ENCODE measurements around the gene ETNK1.

Gene ETNK1

DNA sequence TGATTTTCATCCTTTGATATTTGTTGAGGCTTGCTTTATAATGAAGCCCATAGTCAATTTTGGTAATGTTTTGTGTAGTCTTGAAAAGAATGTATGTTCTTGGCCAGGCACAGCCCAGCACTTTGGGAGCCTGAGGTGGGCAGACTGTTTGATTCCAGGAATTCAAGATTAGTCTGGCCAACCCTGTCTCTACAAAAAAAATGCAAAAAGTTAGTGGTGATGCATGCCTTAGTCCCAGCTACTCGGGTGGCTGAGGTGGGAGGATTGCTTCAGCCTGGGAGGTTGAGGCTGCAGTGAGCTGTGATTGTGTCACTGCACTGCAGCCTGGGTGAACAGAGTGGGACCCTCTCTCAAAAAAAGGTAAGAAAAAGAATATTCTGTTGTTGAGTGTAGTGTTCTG lies 10.8 kb downstream of the ETNK1 start:
- no peak for DNase-seq

DNA sequence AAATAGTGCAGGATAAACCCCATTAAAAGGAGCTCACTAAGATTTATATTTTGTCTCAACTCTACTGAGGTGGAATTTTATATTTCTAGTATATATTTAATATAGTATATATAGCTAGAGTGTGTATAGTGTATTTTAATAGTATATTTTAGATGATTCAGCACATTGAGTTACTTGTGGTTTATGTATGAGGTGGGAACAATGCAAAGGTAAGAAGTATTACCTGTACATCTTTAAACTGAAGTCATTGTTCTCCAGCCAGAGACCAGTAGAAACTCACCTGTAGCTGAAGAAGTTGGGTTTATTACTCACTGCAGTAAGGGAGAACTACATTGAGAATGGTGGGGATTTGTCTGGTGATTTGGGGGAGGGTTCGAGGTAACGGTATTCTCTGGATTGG lies 15.9 kb downstream of the ETNK1 start:
- DNase-seq: no peak

DNA sequence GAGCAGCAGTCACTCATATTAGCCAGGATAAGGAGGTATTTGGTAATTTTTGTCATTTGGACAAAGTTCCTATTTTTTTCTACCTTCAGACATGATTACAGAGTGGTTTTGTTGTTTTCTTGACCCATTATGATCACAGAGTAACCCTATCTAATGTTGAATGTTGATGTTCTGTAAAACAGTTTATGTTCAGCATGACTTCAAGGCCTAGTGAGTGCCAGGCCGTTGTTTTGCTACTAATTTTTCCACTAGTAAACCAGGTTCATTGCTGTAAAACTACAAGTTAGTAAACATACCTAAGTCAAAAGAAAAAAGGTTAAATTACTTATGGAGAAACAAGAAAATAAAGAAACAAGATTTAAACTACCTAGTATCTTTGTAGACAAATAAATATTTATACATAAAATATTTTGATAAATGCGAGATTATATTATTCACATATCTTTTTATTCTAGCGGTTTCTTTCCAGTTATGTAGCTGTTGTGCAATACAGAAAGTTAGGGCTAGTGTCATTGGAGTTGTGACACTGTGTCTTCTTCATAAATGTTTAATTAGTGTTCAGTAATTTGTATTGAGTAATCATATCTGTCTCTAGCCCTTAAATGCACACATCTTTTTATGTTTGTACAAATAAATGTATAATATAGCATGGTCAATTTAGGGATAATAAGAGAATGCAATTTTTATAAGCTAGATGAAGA lies 16.5 kb downstream of the ETNK1 start:
- no peak for DNase-seq

DNA sequence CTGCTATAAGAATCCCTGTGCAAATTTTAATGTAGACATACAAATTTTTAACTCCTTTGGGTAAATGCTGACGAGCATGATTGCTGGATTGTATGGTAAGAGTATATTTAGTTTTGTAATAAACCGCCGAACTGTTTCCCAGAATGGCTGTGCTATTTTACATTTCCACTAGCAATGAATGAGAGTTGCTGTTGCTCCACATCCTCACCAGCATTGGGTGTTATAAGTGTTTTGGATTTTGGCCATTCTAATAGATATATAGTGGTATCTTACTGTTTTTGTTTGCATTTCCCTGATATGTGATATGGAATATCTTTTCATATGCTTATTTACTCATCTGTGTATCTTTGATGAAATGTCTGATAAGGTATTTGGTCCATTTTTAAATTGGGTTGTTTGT lies 23.7 kb downstream of the ETNK1 start:
- no peak for DNase-seq

DNA sequence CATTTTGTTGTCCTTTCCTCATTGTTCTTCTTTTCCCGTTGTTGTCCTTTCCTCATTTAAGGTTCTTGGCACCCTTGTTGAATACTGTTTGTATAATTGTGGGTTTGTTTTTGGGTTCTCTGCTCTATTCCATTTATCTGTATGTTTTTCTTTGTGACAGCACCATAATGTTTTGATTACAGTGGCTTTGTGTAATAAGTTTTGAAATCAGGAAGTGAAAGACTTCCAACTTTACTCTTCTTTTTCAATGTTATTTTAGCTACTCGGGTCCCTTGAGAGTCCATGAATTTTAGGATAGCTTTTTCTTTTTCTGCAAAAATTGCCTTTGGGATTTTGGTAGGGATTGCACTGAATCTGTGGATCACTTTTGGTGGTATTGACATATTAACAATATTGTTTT lies 28.1 kb downstream of the ETNK1 start:
- DNase-seq: no peak

DNA sequence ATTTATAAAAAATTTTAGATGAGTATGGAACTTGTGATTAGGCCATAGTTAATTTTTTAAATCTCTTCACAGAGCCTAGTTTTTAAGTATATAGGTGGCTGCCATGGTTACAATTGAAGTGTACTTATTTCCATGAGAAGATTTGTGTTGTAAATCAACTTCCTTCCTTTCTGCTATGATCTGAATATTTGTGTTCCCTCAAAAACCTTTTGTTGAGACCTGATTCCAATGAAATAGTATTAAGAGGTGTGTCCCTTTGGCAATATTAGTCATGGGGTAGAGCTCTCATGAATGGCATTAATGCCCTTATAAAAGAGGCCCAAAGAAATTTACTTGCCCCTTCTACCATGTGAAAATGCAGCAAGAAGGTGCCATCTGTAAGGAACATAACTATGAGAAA lies 28.8 kb downstream of the ETNK1 start:
- DNase-seq: no peak

DNA sequence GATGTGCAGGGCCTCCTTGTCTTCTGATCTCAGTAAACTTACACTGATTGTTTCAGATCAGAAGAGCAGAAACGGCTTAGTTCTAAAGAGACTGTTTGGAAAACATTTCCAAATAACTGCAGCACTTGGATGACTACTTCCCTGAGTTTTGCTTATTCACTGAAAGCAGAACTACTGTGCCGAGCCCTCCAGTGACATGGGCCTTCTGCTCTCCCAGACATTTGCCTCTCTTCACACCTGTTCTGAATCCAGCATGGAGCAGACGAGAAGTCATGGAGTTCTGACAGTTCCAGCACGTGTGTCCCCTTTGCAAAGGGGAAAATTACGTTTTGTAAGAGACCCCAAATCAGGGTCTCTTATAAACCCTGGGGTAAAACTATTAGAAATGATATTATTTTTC lies 31.4 kb downstream of the ETNK1 start:
- no peak for DNase-seq

DNA sequence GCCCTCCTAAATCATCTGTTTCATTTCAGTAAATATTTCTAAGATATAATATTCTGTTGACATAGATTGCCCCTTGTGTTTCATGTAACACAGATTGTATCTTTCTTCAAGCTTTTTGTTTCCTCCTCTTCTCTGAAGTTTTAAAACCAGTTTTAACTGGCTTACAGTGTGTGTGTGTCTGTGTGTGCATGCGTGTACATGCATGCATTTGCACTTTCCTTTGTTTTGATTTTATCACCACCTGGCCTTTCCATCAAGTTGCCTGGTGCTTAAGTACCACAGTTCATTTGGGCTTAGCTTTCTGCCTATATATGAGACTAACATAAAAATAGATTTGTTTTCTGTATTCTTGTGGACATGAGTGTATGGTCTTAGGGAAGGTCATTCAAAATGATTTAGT lies 31.9 kb downstream of the ETNK1 start:
- DNase-seq: no peak

DNA sequence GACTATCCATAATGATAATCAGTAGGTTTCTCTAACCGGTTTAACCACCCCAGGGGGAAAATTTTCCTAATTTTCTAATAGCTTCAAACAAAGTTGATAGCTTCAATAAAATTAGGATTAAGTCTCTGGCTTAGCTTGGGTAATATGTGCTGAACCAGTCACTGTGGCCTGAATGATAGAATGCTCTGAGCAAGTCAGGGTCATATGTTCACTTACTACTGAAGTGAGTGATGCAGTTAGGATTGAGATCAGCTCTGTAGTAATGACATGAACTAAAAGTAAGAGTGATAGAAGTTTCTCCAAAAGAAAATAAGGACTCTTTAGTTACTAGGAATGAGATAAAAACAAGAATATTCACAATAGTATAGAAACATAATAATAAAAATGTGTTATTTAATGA lies 32.6 kb downstream of the ETNK1 start:
- DNase-seq: no peak

DNA sequence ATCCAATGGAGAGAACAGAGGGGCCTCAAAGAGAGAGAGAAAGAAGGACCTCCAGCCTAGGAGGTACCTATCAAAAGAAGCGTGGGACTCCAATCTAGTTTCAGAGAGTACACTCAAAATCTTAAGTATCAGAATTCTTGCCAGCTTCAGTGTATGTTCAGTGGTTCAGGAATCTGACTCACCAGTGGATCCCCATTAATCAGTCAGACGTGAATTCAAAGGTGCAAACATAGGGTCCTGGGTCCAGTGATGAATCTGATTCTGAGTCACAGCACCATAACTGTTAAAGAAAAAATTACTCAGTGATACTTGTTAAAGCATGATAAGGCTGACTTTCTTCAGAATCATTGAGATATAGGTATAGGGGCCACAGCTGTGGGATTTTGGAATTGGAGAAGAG lies 33.2 kb downstream of the ETNK1 start:
- no peak for DNase-seq

DNA sequence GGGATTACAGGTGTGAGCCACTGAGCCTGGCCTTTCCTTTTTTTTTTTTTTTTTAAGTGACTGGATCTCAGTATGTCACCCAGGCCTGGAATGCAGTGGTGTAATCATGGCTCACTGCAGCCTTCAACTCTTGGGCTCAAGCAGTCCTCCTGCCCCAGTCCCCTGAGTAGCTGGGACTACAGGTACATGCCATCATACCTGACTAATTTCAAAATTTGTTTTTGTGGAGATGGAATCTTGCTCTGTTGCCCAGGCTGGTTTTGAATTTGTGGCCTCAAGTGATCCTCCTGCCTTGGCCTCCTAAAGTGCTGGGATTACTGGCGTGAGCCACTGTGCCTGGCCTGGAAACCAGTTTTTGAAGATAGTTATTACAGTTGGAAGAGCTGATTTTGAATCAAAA lies 37.4 kb downstream of the ETNK1 start:
- DNase-seq: no peak

DNA sequence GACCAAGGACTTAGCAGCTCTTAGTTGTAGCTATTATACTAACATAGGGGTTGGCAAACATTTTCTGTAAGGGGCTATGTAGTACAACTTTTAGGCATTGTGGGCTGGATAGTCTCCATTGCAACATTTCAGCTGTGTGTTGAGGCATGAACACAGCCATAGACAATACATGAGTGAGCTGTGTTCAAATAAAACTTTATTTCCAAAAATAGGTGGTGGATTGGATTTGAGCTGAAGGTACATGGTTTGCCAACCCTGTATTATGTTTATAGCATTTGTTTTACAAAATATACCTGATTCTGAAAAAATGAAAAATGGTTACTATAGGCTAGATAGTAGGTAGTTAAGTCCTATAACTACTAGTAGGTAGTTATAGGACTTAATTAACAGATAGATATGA lies 40.5 kb downstream of the ETNK1 start:
- DNase-seq: no peak

DNA sequence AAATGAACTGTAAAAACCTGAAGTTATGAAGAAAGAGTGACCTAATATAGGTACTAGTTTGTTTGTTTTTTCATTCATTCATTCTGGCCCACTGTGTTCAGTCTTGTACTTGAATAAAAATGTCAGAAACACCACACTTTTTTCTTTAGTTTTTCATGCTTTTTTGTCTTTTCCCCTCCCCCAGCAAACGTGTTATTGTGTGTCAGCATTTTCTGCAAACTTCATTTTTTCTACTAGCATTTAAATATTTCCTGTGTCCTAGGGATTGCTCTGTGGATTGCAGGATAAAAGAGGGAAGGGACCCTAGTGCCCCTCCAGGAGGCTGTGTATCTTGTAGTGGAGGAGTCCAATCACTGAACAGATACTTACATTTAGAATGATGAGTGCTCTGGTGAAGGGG lies 42.2 kb downstream of the ETNK1 start:
- no peak for DNase-seq

DNA sequence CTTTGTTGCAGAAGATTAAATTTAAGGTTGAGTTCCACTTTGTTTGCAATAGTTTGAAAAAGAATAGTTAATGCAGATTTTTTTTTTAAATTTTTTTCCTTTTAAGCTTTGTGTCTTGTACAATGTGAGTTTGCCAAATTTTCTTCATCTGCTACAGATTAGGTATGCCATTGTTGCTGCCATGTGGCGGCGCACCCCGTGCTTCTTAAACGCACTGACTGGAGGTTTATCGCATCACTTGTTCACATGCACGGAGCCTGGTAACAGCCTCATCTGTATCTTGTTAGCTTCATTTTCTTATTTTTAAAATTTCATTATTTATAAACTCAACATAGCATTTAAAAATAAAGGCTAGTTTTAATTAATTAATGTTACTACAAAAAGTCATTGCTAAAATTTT lies 43.5 kb downstream of the ETNK1 start:
- no peak for DNase-seq

DNA sequence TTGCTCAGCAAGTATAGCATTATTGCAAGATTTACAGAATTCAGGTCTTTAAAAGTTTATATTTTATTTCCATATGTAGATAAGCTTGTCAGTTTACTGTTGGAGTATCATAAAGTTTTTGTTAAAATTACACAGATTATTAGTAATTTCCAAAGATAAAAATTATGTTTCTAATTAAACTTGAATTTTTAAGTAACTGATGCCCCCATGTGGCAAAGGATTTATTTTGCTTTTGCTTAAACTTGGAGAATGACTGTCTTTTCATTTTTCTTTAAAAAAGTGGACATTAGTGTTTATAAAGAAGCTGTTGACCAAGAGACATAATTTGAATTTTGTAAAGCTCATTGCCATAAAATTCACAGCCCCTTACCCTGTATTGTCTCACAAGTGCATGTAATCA lies 45.8 kb downstream of the ETNK1 start:
- DNase-seq: no peak

DNA sequence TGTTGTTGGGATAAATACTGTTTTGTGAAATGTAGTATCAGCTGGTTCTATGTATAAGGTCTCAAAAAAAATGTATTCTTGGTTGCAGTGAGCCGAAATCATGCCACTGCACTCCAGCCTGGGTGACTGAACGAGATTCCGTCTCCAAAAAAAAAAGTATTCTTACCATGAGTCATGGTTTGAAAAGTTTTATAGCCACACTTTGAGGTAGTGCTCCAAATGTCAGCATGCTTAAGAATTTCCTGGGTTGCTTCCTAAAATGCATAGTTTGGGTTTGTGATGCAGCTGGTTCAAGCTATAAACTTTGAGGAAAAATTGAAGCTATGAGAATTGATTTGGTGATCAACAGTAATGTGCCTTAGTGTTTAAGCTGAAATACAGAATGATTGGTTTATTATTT lies 48.0 kb downstream of the ETNK1 start:
- DNase-seq: no peak

DNA sequence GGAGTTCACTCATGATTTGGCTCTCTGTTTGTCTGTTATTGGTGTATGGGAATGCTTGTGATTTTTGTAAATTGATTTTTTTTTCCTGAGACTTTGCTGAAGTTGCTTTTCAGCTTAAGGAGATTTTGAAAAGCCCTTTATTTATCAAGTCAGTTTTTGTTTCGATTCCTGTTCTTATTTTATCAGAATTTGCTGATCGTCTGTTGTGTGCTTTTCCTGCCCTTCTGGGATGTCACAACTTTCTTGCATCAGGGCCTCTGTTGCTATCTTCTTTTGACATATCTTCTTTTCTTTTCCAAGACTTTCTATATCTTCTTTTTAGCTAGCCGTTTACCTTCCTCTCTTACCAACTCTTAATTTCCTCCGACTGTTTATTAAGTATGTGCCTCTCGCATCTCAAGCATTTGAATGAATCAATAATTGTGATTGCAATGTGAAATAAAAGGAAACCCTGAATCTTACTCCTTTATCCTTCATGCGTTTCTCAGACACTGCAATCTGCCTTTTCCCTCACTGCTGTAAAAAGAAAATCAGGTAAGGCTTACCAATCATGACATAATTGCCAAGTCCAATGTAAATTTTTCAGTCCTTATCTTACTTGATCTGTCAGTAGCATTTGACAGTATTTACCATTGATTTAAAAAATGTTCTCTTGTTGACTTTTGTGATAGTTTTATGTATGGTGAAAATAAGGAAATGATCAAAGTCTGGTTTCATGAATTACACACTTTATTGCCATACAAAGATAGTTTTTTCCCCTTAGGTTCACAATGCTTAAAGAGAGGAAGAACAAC lies 53.0 kb downstream of the ETNK1 start:
- DNase-seq: no peak

DNA sequence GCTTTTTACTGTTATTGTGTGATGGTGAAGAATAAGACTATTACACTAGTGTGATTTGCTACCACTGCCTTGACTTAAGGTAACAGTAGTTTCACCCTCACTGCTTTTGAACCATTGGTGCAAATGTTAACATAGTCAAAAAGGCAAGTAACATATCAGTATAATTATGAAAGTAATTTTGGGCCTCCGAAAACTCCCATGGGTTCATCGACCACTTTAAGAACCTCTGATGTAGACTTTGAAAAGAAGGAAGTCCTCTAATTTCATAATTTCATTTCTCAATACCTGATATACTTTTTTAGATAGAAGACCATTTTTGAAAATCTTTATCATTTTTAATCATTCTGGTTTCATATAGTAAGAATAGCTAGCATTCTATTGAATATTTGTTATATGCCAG lies 57.7 kb downstream of the ETNK1 start:
- DNase-seq: no peak

DNA sequence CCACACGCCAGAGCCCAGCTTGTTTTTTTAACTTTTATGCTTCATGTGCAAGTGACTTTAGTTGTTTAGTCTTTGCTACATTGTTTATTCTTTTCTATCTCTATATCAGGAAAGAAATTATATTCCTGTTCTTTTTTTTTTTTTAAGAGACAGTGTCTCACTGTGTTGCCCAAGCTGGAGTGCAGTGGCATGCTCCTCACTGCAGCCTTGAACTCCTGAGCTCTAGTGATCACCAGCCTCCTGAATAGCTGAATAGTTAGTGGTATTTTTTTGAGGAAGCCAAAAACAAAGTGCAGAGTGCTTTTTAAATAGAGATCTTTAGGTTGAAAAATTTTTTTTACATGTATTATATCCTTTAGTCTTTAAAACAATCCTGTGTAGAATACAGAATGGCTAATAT lies 58.2 kb downstream of the ETNK1 start:
- no peak for DNase-seq

DNA sequence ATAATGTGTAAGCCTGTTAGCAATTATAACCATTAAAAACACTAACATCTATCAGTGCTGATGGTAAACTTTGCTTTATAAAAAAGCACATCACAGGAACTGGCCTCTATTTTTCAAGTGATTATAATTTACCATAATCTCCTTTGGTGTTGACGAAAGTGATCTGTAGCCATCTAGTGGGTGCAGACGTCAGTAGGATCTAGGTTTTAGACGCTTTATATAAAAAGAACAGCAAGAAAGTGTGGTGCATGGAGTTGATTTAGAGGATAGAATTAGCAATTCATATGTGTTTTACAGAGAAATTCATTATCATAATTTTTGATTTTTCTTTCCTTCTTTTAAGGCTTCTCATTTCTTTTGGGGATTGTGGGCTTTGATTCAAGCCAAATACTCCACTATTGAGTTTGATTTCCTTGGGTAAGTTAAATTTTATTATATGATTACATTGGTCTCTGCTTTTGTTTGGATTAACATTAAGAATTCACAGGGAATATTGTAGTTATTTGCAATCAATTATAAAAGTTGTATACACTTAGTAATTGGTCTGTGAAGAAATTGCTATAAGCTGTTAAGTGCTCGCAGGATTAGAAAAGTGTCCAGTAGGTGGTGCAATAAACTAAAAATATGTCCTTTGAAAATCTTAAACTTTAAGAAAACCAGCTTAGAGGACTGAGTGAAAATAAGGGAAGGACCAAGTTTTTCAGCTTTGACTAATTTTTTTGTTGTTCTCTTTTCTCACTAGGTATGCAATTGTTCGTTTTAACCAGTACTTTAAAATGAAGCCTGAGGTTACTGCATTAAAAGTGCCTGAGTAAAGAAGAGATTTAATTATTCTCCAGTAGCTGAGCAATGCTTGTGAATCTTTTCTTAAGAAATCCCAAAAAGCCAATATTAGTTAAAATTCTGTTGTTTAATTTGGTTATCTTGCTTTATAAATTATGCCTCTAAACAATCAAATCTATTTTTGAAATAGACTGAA lies 59.5 kb downstream of the ETNK1 start:
- peak; percentile 3 for DNase-seq

DNA sequence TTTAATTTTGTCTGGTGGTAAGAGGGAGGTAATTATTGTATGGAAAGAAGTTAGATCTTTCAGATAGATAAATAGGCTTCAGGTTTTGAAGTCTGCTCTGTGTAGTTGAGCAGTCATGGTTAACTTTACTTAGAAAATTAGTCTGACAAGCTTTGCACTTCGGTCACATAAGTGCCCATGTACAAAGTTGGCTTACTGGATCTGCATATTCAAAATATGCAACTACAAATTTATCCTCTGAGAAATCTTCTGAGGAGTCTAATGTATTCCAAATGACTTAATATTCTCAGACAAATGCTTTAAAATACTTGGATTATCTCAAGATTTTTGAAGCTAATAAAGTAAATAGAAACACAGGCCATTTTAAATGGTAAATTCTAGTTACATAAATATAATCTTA lies 61.2 kb downstream of the ETNK1 start:
- DNase-seq: no peak

DNA sequence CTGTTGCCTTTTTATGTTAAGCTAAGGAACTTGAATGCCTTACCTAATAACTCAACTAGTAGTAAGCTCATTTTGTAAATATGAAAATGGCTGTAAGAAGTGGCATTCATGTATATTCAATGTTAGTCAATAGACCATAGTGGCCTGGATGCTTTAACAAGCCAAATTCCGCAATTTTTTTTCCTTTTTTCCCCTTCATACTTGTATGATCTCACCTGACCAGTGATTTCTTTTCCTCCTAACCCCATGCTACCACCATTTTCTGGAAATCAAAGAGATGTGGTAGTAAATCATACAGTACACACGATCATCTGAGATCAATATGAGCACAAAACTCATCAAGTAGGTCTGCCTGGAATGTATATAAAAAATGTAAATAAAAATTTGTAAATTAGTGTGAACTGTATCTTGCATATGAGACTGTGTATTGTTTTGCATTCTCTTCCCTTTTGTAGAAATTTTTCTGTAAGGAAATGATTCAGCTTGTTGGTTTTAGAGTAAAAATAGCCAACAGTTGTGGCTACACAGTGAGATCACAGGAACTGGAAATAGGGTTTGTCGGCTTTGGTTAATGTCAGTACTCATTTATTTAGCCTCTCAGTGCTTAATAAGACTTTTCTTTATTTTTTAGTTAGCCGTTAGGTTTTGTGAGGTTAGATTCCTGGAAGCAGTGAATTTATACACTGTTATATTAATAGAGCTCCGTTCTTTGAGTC lies 62.5 kb downstream of the ETNK1 start:
- no peak for DNase-seq

DNA sequence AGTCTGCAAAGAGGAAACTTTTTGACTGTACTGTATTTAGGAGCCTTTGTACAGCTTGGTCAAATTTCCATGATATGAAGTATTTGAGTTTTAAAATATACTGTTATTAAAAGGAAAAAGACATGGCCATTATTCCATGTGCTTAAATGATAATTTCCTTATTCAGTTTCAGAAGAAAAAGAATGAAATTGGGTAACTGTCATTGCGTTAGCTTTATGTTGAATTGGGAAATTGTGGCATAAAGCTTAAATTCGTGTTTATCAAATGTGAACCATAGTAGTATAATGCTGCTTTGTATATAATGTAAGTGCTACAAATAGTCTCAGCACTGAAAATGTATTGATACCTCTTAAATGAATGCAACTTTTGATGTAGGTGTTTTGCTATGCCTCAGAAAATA lies 64.9 kb downstream of the ETNK1 start:
- no peak for DNase-seq
